ENCODE data around the gene SEMA3F.
A peak's percentile ranks its signal among the peaks of the same experiment; 100 is the strongest.

SEMA3F gene

GRCh38 chr3:50155891-50156290 lies 767 bp downstream of the SEMA3F start:
- DNase-seq, result no peak

GRCh38 chr3:50156549-50157493 lies 1.7 kb downstream of the SEMA3F start:
- peak in 1 of 58 donors; percentile 11 for DNase-seq

GRCh38 chr3:50157827-50158529 lies 2.9 kb downstream of the SEMA3F start:
- DNase-seq, result no peak

- DNase-seq, result no peak
Measured at GRCh38 chr3:50158530-50159146, 3.5 kb downstream of the SEMA3F start.

GRCh38 chr3:50160561-50160983 lies 5.4 kb downstream of the SEMA3F start:
- DNase-seq, result no peak

- no peak for DNase-seq
Measured at GRCh38 chr3:50161320-50161719, 6.2 kb downstream of the SEMA3F start.

GRCh38 chr3:50162034-50162883 lies 7.1 kb downstream of the SEMA3F start:
- DNase-seq, result no peak

GRCh38 chr3:50163572-50164455 lies 8.7 kb downstream of the SEMA3F start:
- DNase-seq, result peak in 54 of 58 donors; percentile 4 to 82 (median 48)

GRCh38 chr3:50164481-50164880 lies 9.4 kb downstream of the SEMA3F start:
- DNase-seq, result no peak

- DNase-seq, result peak in 48 of 58 donors; percentile 3 to 81 (median 48)
Measured at GRCh38 chr3:50164984-50165909, 10.1 kb downstream of the SEMA3F start.

- peak in 32 of 58 donors; percentile 11 to 72 (median 38) for DNase-seq
Measured at GRCh38 chr3:50165910-50166538, 10.9 kb downstream of the SEMA3F start.

GRCh38 chr3:50166620-50167019 lies 11.5 kb downstream of the SEMA3F start:
- no peak for DNase-seq

GRCh38 chr3:50167069-50167840 lies 12.1 kb downstream of the SEMA3F start:
- no peak for DNase-seq

- DNase-seq, result no peak
Measured at GRCh38 chr3:50167841-50168209, 12.7 kb downstream of the SEMA3F start.

GRCh38 chr3:50168388-50168787 lies 13.3 kb downstream of the SEMA3F start:
- DNase-seq, result peak in 4 of 58 donors; percentile 6 to 14 (median 10)

GRCh38 chr3:50168791-50169190 lies 13.7 kb downstream of the SEMA3F start:
- no peak for DNase-seq

- DNase-seq, result no peak
Measured at GRCh38 chr3:50169232-50169832, 14.2 kb downstream of the SEMA3F start.
